Upper lobe of left lung (tissue), 6 donors: Measurements from ENCODE around the gene IFNAR1. TPM values are rescaled to one million over a fixed set of nuclear protein-coding genes. Genes with fewer than 3 reads are reported as not detected.
A peak's percentile ranks its signal among the peaks of the same experiment; 100 is the strongest.

Experiments
- ATAC-seq, 2 donors: fragments of 200-7000 bp; cut with Tn5 transposase; one replicate each; pipeline ENCODE4 v1.9.1; 2022; ENCODE audit warnings: mild to moderate bottlenecking in 2 of 2, moderate library complexity in 2 of 2; ENCODE audit not compliant: low FRiP score in 2 of 2
- DNase-seq, 2 donors: peaks; one replicate each; pipeline ENCODE4 v3.0.0-alpha.2; 2019 to 2020
- H3K27ac ChIP-seq, 4 donors: fragments of 200-600 bp; sonication (generic); one replicate each; pipeline ENCODE4 v1.5.1; 2016 to 2019
- H3K27me3 ChIP-seq, 4 donors: fragments of 200-600 bp; sonication (generic); one replicate each; pipeline ENCODE4 v1.5.1; 2017 to 2019
- H3K36me3 ChIP-seq, 4 donors: fragments of 200-600 bp; sonication (generic); one replicate each; pipeline ENCODE4 v1.5.1; 2016 to 2019
- H3K4me1 ChIP-seq, 4 donors: fragments of 200-600 bp; sonication (generic); one replicate each; pipeline ENCODE4 v1.5.1; 2018 to 2019
- H3K4me3 ChIP-seq, 4 donors: fragments of 200-600 bp; sonication (generic); one replicate each; pipeline ENCODE4 v1.5.1; 2017 to 2019; ENCODE audit warnings: mild to moderate bottlenecking in 2 of 4, moderate library complexity in 1 of 4
- H3K9me3 ChIP-seq, 4 donors: fragments of 200-600 bp; sonication (generic); one replicate each; pipeline ENCODE4 v1.5.1; 2018 to 2019
- EP300 ChIP-seq, 4 donors: sonication (generic); formaldehyde crosslinking; IDR thresholded peaks; one replicate each; pipeline ENCODE4 v1.5.1; 2017; ENCODE audit warnings: antibody characterized with exemption in 4 of 4, control low read depth in 2 of 4
- POLR2A ChIP-seq, 4 donors: fragments of 450-650 bp; IDR thresholded peaks; one replicate each; pipeline ENCODE4 v1.5.1; 2016 to 2017; ENCODE audit warnings: antibody characterized with exemption in 4 of 4, mild to moderate bottlenecking in 2 of 4
- POLR2AphosphoS5 ChIP-seq, 2 donors: sonication (generic); formaldehyde crosslinking; IDR thresholded peaks; one replicate each; pipeline ENCODE4 v1.5.1; 2017; ENCODE audit warnings: antibody characterized with exemption in 2 of 2
- WGBS, 2 donors: methylation state at CpG; one replicate each; pipeline ENCODE4 v1.1.5; 2017 to 2018; 5-methylcytosine and 5-hydroxymethylcytosine counted together
- total RNA-seq, 6 donors: library from RNA; depleted of rRNA in 4 of 6; stranded (reverse); fragments of >200 nt in 4 of 6; gene quantifications; one replicate each; pipeline versions ENCODE4 v1.1.0 to v1.2.1, GENCODE V29; 2016 to 2021
- TF ChIP-seq, protein P1 (sequence below), 6 experiments: fragments of 450-650 bp in 4 of 6; fragments of 200-600 bp in 2 of 6; sonication (generic) in 2 of 6; IDR thresholded peaks; one replicate each; pipeline ENCODE4 v1.5.1; 2016 to 2019; ENCODE audit warnings: antibody characterized with exemption in 6 of 6
- donor health status: DM: no; HTN: no; CAD: no; lungs with moderate emphysema.
- donor health status: DM: no; HTN: yes; CAD: no; lungs with severe emphysema.

The IFNAR1 gene
- total RNA-seq, 6 donors from 2014 or later = 17.1 to 68.5 (median 36.0) TPM

DNA sequence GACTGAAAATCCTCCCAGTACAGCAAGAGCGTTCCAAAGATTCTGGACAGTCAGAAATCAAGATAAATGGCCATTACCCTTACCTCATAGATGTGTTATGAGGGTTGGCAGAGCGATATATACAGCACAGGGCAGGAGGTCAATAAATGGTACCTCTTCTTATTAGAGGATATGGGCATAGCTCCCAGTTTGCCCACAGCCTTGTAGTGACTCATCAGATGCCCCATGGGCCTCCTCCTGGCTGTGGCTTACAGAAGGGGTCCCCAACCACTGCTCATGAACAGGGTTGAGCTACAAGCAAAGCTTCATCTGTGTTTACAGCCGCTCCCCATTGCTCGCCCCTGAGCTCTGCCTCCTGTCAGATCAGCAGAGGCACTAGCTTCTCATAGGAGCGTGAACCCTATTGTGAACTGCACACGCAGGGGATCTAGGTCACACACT, 71.1 kb downstream of the IFNAR1 start:
- TF ChIP-seq POLR2AphosphoS5 (IDR thresholded peaks at IDR 0.05) (no peak), EP300 (IDR thresholded peaks at IDR 0.05) (no peak), POLR2A (IDR thresholded peaks at IDR 0.05) (no peak)
- TF ChIP-seq, protein P1, sequence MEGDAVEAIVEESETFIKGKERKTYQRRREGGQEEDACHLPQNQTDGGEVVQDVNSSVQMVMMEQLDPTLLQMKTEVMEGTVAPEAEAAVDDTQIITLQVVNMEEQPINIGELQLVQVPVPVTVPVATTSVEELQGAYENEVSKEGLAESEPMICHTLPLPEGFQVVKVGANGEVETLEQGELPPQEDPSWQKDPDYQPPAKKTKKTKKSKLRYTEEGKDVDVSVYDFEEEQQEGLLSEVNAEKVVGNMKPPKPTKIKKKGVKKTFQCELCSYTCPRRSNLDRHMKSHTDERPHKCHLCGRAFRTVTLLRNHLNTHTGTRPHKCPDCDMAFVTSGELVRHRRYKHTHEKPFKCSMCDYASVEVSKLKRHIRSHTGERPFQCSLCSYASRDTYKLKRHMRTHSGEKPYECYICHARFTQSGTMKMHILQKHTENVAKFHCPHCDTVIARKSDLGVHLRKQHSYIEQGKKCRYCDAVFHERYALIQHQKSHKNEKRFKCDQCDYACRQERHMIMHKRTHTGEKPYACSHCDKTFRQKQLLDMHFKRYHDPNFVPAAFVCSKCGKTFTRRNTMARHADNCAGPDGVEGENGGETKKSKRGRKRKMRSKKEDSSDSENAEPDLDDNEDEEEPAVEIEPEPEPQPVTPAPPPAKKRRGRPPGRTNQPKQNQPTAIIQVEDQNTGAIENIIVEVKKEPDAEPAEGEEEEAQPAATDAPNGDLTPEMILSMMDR (IDR thresholded peaks at IDR 0.05) = no peak
- Histone ChIP-seq H3K4me3 (no peak overlapping the region), H3K4me1 (peaks cover 3 to 17% (median 11%) of the 10 kb centered on the region in 4 donors), H3K27me3 (no peaks in the 10 kb centered on the region), H3K36me3 (no peaks in the 10 kb centered on the region), H3K9me3 (no peaks in the 10 kb centered on the region), H3K27ac (no peak overlapping the region)
- ATAC-seq = peak in 1 of 2 donors; percentile 19
- no peak for DNase-seq
- 88 to 93% methylated on average over 4 to 6 of the region's 6 CpGs for WGBS, 2 donors

DNA sequence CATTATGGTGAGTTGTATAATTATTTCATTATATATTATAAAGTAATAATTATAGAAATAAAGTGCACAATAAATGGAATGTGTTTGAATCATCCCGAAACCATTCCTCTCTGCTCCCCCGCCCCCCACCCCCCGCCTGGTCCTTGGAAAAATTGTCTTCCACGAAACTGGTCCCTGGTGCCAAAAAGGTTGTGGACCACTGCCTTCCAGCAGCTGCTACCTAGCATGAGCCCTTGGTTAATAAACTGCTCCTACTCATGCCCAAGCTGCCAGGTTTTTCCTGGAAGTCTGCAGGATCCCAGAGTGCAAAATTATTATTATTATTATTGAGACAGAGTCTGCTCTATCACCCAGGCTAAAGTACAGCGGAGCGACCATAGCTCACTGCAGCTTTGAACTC, 71.7 kb downstream of the IFNAR1 start:
- H3K9me3 ChIP-seq = no peaks in the 10 kb centered on the region
- H3K36me3 ChIP-seq = no peaks in the 10 kb centered on the region
- ATAC-seq (no peak), DNase-seq (no peak)
- peaks cover 5 to 17% (median 11%) of the 10 kb centered on the region in 4 donors for H3K4me1 ChIP-seq
- no peak for TF ChIP-seq EP300 (IDR thresholded peaks at IDR 0.05)
- TF ChIP-seq, protein P1 (IDR thresholded peaks at IDR 0.05) = no peak
- no peak for TF ChIP-seq POLR2AphosphoS5 (IDR thresholded peaks at IDR 0.05)
- no peak for TF ChIP-seq POLR2A (IDR thresholded peaks at IDR 0.05)
- no peak overlapping the region for H3K4me3 ChIP-seq
- H3K27ac ChIP-seq = peak overlapping the region in 2 of 4 donors; percentile 11 to 53
- 89 to 93% methylated on average over 6 of the region's 6 CpGs for WGBS, 2 donors
- no peaks in the 10 kb centered on the region for H3K27me3 ChIP-seq

DNA sequence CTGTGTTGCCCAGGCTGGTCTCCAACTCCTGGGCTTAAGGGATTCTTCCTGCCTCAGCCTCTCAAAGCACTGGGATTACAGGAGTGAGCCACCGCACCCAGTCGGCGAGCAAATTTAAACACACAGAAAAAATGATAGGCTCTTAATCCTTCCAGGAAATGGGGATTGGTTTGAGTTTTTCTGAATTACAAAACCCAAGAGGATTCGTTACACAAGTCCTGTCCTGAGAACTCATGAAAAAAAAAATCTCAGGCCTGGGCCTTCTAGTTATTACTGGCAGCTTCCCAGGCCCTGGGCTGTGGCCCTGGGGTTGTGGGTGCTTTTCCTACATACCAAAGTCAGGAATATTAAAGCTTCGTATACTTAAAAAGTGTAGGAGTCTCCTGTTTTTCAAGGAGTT, 72.2 kb downstream of the IFNAR1 start:
- Histone ChIP-seq H3K9me3 (no peaks in the 10 kb centered on the region), H3K36me3 (no peaks in the 10 kb centered on the region), H3K27me3 (no peaks in the 10 kb centered on the region), H3K4me1 (peaks cover 5 to 17% (median 11%) of the 10 kb centered on the region in 4 donors), H3K4me3 (no peak overlapping the region), H3K27ac (peak overlapping the region in 3 of 4 donors; percentile 11 to 53 (median 17))
- TF ChIP-seq POLR2AphosphoS5 (IDR thresholded peaks at IDR 0.05) (no peak), POLR2A (IDR thresholded peaks at IDR 0.05) (no peak), EP300 (IDR thresholded peaks at IDR 0.05) (no peak)
- TF ChIP-seq, protein P1 (IDR thresholded peaks at IDR 0.05) = no peak
- DNase-seq (no peak), ATAC-seq (peak in 1 of 2 donors; percentile 30)
- whole genome bisulfite sequencing, 2 donors = 33 to 54% methylated on average over 5 of the region's 5 CpGs

DNA sequence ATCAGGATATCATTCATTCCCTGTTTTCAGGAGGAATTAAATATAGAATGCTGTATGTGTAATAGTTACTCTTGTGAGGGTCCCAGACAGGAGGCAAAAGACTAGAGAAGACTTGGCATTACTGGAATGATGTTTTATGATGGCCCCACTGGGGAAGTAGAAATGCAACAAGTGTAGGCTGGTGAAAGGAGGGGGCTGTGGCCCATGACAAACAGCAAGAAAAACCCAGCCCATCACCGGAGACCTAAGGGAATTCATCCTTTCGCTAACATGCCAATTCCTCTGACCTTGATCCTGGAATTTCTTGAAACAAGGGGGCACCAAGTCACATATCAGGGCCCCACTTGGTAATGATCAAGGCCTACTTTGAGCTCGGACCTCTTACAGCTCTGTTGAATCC, 72.9 kb downstream of the IFNAR1 start:
- no peak for DNase-seq
- WGBS, 2 donors = 89 to 93% methylated on average over 3 of the region's 3 CpGs

More for the DNA sequence above, 72.9 kb downstream of the IFNAR1 start:
- no peaks in the 10 kb centered on the region for H3K9me3 ChIP-seq
- H3K4me1 ChIP-seq = peaks cover 10 to 19% (median 15%) of the 10 kb centered on the region in 4 donors
- no peak overlapping the region for H3K4me3 ChIP-seq
- no peaks in the 10 kb centered on the region for H3K27me3 ChIP-seq
- no peak for ATAC-seq
- H3K36me3 ChIP-seq = no peaks in the 10 kb centered on the region
- no peak overlapping the region for H3K27ac ChIP-seq
- TF ChIP-seq, protein P1 (IDR thresholded peaks at IDR 0.05) = no peak
- TF ChIP-seq POLR2A (IDR thresholded peaks at IDR 0.05) = no peak
